ENCODE results near the gene CYP1A2. TPM values are rescaled to one million over a fixed set of nuclear protein-coding genes. Genes with fewer than 3 reads are reported as not detected.
A peak's percentile ranks its signal among the peaks of the same experiment; 100 is the strongest.

The CYP1A2 gene
- total and polyA plus RNA-seq, 11 donors, result not detected

GRCh38 chr15:74723754-74724334 is 24.8 kb upstream of the CYP1A2 start:
- no peak overlapping the region for H3K27ac ChIP-seq
- ATAC-seq, result peak in 3 of 4 donors; percentile 36 to 66 (median 40)
- no peak for DNase-seq
- H3K27me3 ChIP-seq, result peaks cover 0 to 23% (median 0%) of the 10 kb centered on the region in 9 donors
- H3K9me3 ChIP-seq, result no peaks in the 10 kb centered on the region
- no peak overlapping the region for H3K4me3 ChIP-seq
- no peaks in the 10 kb centered on the region for H3K36me3 ChIP-seq
- intact Hi-C loops (cut with DNase I), result no loop called here
- 42 to 75% (median 54%) methylated on average over 1 of the region's 1 CpG for WGBS, 4 donors
- peaks cover 0 to 30% (median 14%) of the 10 kb centered on the region in 12 donors for H3K4me1 ChIP-seq
- TF ChIP-seq POLR2A (IDR thresholded peaks at IDR 0.05) (no peak), CTCF (IDR thresholded peaks at IDR 0.05) (no peak)

- intact Hi-C loops (cut with DNase I), result no loop called here
- ATAC-seq, result no peak
- no peaks in the 10 kb centered on the region for H3K9me3 ChIP-seq
- TF ChIP-seq POLR2A (IDR thresholded peaks at IDR 0.05) (no peak), CTCF (IDR thresholded peaks at IDR 0.05) (no peak)
- no peaks in the 10 kb centered on the region for H3K36me3 ChIP-seq
- H3K4me3 ChIP-seq, result no peak overlapping the region
- H3K27me3 ChIP-seq, result peaks cover 0 to 23% (median 0%) of the 10 kb centered on the region in 9 donors
- H3K4me1 ChIP-seq, result peaks cover 0 to 30% (median 14%) of the 10 kb centered on the region in 12 donors
- DNase-seq, result no peak
- H3K27ac ChIP-seq, result no peak overlapping the region
These were observed 23.9 kb upstream of the CYP1A2 start for GRCh38 chr15:74724570-74725224.

GRCh38 chr15:74725225-74725774 is 23.3 kb upstream of the CYP1A2 start, which contains the start of gene CYP1A1:
TSS of gene CYP1A1 (minus strand) at chr15:74725528. CDS start at chr15:74723097, 2,431 bp downstream.
- H3K4me1 ChIP-seq, result peaks cover 0 to 30% (median 14%) of the 10 kb centered on the region in 12 donors
- H3K36me3 ChIP-seq, result no peaks in the 10 kb centered on the region
- H3K27ac ChIP-seq, result peak within 1 kb of the TSS in 9 of 12 donors; percentile 30 to 76 (median 50)
- WGBS, 4 donors, result 1 to 10% (median 1%) methylated on average over 9 to 10 of the region's 10 CpGs
- H3K4me3 ChIP-seq, result peak within 1 kb of the TSS; percentile 41 to 74 (median 58)
- H3K9me3 ChIP-seq, result no peaks in the 10 kb centered on the region
- peak in 2 of 5 donors; percentile 31 to 39 for DNase-seq
- intact Hi-C loops (cut with DNase I), result no loop called here
- H3K27me3 ChIP-seq, result peaks cover 0 to 23% (median 0%) of the 10 kb centered on the region in 9 donors
- TF ChIP-seq CTCF (IDR thresholded peaks at IDR 0.05) (no peak), POLR2A (IDR thresholded peaks at IDR 0.05) (no peak)
- peak in 3 of 4 donors; percentile 41 to 50 (median 48) for ATAC-seq
